GM18520 (cell line): ENCODE measurements around the gene NAP1L1.
"Not testable (repeated sequence)": the region's sequence is repeated elsewhere in the genome, so short reads cannot be mapped to it uniquely, and the experiment has no call there.

Experiments used
- ATAC-seq: cut with Tn5 transposase; IDR thresholded peaks from one replicate; pipeline ENCODE4 v1.9.1; 2021; ENCODE audit not compliant: unreplicated experiment

Gene NAP1L1

GRCh38 chr12:75994069-75994740 is 90.3 kb downstream of the NAP1L1 start:
- ATAC-seq: no peak

DNA sequence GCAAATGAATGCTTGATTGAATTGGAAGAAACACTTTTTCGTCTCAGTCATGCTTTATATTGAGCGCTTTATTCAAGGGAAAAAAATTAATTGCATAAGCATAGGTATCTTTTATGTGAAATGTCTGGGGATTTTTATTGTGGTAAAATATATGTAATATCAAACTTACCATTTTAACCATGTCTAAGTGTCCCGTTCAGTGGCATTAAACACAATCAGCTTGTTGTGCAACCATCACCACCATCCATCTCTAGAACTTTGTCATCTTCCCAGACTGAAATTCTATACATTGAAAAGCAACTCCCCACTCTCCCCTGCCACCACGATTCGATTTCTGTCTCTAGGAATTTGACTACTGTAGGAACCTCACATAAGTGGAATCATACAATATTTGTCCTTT is 92.7 kb downstream of the NAP1L1 start:
- ATAC-seq: no peak

- ATAC-seq: no peak
These were observed 94.1 kb downstream of the NAP1L1 start for GRCh38 chr12:75990189-75990912.

- not testable (repeated sequence) for ATAC-seq
These were observed 96.8 kb downstream of the NAP1L1 start for GRCh38 chr12:75987709-75988108.
